Activated CD4-positive, alpha-beta T cell treated with anti-CD3 and anti-CD28 coated beads, Interleukin-10, Interleukin-2, amounts not matched to agents 100 ng/mL and 50 ng/mL, durations not matched to agents 16 hours and 8 hours (primary cell): ENCODE results near the gene GPHN.

Experiments
- DNase-seq: peaks from one replicate; pipeline ENCODE4 v3.0.0-alpha.2; 2020

Gene GPHN

GRCh38 chr14:66601932-66602578 lies 94.1 kb downstream of the GPHN start:
- peak; percentile 18 for DNase-seq

DNA sequence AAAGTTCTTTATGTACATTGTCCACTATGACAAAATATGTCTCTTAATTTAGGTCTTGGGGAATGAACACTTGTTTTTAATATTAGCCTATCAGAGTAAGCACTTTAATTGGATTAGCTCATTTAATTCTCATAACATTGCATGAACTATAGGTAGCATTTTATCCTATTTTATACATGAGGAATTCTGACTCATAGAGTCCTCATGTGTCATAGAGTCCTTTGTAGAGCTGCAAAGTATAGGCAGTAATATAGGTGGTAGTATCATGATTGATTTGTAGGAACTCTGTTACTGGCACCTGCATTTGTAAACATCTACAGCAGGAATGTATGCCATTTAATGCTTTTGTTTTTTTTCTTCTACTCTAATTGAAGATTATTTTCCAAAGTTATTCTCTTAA lies 96.0 kb downstream of the GPHN start:
- DNase-seq = no peak

GRCh38 chr14:66606826-66607225 lies 98.9 kb downstream of the GPHN start:
- peak; percentile 25 for DNase-seq

- peak; percentile 38 for DNase-seq
Measured at GRCh38 chr14:66610154-66610563, 102.2 kb downstream of the GPHN start.

DNA sequence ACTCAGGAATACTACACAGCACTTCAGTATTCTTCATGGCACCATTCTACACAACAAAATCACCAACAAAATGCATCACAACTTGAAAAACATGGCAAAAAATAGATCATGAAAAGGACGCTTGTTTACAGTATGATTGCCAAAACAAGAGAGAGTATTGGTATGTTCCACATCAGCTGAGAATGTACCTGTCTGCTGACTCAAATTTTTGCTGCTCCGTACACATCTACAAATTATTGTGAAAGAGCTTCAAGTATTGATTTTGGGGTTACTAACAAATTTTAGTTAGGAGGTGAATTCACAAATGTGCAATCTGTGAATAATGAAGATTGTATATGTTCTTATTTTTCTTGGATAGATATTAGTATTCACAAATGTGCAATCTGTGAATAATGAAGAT lies 105.4 kb downstream of the GPHN start:
- DNase-seq = no peak

DNA sequence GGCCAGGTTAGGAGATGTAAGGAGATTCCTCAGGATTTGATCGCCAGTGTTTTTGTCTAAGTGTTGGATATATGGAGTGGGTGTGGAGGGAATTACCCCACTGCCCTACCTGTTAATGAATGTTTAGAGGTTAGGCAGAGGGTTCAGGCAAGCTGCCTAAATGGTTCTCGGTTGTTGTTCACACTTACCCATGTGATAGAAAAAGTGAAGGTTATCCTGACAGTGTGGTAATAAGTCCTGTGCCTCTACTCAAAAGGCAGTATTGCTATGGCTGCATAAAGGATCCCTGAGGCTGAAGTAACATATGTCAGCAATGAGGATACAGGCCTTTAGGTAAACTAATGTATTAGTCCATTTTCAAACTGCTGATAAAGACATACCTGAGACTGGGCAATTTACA lies 112.0 kb downstream of the GPHN start:
- DNase-seq = no peak

DNA sequence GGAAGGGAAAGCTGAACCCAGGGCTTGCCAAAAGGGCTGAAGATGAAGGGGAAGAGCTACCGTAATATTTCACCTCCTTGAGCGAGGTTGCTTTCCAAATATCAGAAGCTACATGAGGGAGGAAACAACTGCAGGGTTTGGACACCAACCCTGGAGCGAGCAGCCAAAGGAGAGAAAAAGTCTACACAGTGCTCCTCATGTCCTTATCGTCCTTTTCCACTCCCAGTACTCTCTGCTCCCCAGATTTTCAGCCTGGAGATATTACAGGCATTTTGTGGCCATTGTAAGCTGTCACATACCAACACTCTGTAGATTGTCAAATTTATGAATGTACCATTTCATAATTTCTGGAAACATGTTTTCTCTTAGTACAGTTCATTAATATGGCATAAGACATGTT lies 115.9 kb downstream of the GPHN start:
- no peak for DNase-seq

GRCh38 chr14:66624336-66624937 lies 116.5 kb downstream of the GPHN start:
- DNase-seq = peak; percentile 50

GRCh38 chr14:66628636-66629035 lies 120.7 kb downstream of the GPHN start:
- DNase-seq = no peak

GRCh38 chr14:66629499-66629898 lies 121.6 kb downstream of the GPHN start:
- no peak for DNase-seq

GRCh38 chr14:66634876-66635275 lies 126.9 kb downstream of the GPHN start:
- no peak for DNase-seq

DNA sequence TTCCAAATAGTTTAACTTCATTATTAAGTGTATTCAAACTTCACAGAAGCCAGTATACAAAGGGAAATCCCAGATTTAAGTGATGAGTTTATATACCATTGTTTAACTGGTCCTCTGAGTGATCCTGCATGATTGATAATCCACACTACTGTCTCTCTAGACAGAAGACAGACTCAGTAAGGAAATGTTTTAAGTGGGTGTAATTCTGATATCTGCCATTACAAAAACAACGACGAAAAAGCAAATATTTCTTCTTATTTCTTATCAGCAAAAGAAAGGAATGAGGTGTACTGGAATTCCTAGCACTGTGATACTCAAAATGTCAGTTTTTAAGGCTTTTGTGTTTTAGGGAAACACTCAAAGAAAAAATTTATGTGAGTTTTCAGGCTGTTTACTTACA lies 127.5 kb downstream of the GPHN start:
- DNase-seq = no peak

- DNase-seq = no peak
Measured at GRCh38 chr14:66636240-66636639, 128.3 kb downstream of the GPHN start.

GRCh38 chr14:66638689-66639088 lies 130.7 kb downstream of the GPHN start:
- peak; percentile 13 for DNase-seq

- no peak for DNase-seq
Measured at GRCh38 chr14:66641861-66642635, 134.1 kb downstream of the GPHN start.

DNA sequence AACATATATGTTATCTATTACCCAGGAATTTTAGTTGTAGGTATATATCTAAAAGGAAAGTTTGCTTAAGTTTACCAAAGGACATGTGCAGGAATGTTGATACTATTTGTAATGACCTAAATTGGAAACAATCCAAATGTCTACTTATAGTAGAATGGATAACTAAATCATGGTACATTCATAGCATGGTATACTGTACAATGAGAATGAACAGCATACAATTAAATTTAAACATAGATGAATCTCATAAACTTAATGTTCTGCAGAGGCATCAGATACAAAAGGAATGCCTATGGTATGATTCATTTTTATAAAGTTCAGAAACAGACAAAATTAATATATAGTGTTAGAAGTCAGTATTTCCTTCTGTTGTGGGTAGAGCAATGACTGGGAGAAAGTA lies 135.4 kb downstream of the GPHN start:
- DNase-seq = no peak

- no peak for DNase-seq
Measured at GRCh38 chr14:66645716-66646115, 137.8 kb downstream of the GPHN start.

DNA sequence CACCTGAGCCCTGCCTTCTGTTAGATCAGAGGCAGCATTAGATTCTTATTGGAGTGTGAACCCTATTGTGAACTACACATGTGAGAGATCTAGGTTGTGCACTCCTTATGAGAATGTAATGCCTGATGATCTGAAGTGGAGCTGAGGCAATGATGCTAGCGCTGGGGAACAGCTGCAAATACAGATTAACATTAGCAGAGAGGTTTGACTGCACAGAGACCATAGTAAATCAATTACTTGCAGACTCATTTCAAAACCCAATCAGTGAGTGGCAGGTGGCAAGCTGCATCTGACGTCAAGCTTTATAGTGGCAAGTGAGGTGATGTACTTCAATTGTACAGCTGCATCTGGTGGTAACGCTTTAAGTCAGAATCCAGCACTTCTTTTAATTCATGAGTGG lies 141.6 kb downstream of the GPHN start:
- DNase-seq = peak; percentile 86

DNA sequence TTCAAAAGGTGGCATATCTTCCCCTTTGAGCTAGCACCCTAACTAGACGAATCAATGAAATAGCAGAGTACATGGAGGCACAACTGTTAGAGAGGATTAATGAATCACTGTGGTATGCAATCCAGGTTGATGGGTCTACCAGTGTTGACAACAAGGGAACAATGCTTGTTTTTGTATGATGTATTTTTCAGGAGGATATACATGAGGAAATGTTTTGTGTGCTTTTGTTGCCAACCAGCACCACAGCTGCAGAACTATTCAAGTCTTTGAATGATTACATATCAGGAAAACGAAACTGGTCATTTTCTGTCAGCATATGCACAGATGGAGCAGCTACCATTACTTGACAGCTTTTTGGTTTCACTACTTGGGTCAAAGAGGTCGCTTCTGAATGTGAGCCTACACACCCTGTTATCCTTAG lies 142.6 kb downstream of the GPHN start:
- peak; percentile 80 for DNase-seq

DNA sequence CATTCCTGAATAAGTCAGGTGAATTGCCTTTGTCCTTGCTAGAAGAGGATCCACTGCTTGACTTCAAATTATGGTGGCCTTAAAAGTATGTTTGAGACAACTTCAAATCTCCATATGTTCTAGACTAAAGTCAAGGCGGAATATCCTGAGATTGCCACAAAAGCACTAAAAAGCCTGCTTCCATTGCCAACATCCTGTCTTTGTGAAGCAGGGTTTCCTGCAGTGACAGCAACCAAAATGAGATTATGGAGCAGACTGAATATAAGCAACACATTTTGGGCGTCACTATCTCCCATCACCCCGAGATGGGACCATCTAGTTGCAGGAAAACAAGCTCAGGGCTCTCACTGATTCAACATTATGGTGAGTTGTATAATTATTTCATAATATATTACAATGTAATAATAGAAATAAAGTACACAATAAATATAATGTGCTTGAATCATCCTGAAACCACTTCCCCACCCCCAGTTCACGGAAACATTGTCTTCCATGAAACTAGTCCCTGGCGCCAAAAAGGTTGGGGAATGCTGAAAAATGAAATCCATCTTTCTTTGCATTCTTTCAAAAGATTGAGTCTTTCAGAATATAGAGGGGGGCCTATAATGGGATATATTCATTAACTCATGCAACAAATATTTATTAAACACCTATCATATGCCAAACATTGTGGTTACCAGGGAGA lies 143.7 kb downstream of the GPHN start:
- no peak for DNase-seq

DNA sequence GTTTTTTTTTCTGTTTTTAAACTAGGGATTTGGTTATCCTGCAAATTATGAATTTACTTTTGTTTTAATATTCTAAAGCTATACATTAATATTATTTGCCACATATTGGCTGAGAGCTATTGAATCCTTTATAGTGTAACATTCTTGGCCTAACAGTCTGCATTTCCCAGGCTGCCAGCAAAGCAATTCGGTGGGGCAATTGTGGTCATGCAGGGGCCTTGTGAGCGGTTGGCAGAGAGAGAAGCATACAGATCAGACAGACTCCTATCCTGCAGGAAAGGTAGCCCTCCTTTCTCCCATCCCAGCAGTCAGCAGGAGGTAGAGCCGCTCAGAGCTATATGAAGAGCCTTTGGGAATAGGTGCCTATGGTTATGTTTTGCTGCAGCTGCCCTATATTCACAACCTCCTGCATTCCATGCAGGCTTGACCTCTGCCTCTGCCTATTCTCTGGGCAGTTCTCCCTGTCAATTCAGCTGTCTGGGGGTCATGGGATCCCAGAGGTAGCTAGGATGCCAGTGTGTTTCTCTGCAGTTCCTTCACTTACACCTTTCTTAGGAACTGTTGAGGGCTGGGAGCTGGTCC lies 144.7 kb downstream of the GPHN start:
- no peak for DNase-seq

- DNase-seq = no peak
Measured at GRCh38 chr14:66657780-66658179, 149.8 kb downstream of the GPHN start.

DNA sequence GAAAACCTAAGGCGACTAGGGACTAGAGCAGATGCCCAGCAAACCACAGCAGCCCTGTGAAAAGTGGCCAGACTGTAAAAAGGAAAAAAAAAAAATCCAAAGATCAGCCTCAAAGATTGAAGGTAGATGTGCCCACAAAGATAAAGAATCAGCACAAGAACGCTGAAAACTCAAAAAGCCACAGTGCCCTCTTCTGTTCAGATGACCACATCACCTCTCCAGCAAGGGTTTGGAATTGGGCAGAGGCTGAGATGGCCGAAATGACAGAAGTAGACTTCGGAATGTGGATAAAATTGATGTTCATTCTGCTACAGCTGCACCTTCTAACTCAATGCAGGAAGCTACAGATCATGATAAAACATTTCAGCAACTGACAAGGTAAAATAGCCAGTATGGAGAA lies 154.4 kb downstream of the GPHN start:
- no peak for DNase-seq
